Activated naive CD4-positive, alpha-beta T cell (primary cell): ENCODE results near the gene PRKN.
"Not testable (repeated sequence)": the region's sequence is repeated elsewhere in the genome, so short reads cannot be mapped to it uniquely, and the experiment has no call there.

Source experiments
- DNase-seq, 4 experiments: peaks; one replicate each; lab custom pipeline; 2025; lab: John Stamatoyannopoulos, UW

The PRKN gene

DNA sequence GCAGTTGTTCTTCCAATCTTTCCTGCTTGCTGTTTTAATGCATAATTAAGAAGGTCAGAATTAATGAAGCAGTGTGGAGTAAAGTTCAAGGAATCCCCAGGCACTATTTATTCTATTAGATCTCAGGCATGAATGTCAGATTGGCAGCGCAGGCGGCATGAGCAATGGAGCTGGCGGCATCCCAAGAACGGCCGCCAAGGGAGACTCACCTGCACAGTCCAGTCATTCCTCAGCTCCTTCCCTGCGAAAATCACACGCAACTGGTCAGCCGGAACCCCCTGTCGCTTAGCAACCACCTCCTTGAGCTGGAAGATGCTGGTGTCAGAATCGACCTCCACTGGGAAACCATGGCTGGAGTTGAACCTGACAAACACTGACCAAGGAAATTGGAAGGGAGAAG is 284.5 kb downstream of the PRKN start:
- no peak for DNase-seq

- DNase-seq, result no peak
These were observed 284.9 kb downstream of the PRKN start for GRCh38 chr6:162442687-162443086.

DNA sequence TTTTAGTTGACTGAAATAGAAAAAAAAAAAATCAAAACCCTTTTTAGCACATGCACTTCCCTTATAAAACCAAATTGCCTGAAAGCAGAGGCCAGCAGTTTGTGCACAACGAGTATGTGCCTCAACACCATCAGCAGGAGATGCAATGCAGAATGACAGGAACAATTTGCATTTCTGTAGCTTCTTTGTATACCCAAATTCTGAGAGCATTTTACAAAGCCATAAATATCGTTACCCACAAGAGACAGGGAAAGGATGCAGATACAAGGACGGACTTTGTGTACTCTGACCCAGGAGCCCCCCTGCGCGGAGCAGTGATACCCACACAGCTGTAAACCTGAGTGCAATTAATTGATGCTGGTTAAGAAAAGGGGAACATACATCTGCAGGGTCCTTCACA is 285.6 kb downstream of the PRKN start:
- no peak for DNase-seq

DNA sequence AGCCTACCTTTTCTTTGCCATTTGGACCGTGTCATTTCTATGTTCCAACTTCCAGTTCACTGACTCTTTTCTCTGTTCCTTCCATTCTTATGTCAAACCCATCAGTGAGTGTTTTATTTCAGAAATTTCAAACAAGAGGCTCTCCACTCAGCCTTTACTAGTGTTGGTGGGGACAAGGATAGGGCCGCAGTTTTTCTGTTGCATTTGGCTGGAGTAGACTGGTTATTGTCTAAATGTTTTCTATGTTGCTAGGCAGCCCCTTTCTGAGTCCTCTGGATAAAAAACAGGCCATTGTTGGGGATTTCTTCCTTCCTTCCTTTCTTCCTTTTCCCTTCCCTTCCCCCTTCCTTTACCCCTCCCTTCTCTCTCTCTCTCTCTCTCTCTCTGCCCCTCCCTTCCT is 288.6 kb downstream of the PRKN start:
- DNase-seq, result no peak

DNA sequence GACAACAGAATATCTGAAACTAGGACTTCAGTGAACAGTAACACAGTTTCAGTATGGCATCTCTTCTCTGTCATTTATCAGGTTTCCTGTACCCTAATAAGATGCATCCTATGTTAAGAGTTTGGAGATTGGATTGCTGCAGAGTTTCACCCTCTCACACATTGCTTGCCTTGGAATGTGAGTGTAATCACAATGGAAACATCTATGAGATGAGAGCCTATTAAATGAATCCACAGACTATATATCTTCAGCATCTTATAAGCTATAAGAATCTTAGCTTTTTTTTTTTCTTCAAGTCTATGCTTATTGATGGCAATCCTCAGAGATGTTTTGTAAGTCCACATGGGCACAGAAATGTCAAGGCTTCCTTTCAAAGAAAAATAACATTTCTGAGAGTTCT is 292.5 kb downstream of the PRKN start:
- DNase-seq, result no peak

DNA sequence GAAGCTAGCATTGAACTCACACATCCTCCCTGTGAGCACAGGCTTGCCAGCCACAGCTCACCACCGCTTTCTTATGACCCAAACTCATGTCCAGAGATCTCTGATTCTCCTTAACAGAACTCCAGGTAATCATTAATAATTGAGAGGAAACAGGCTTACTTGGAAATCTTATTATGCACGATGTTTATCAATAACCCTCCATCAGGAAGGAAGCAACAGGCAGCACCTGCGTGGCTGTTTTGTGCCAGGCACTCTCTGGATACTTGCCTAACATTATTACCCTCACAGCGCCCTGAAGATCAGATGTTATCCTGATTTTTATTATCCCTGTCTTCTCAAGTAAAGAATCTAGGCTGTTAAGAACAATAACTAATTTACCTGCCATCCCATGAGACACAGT is 306.6 kb downstream of the PRKN start:
- no peak for DNase-seq

DNA sequence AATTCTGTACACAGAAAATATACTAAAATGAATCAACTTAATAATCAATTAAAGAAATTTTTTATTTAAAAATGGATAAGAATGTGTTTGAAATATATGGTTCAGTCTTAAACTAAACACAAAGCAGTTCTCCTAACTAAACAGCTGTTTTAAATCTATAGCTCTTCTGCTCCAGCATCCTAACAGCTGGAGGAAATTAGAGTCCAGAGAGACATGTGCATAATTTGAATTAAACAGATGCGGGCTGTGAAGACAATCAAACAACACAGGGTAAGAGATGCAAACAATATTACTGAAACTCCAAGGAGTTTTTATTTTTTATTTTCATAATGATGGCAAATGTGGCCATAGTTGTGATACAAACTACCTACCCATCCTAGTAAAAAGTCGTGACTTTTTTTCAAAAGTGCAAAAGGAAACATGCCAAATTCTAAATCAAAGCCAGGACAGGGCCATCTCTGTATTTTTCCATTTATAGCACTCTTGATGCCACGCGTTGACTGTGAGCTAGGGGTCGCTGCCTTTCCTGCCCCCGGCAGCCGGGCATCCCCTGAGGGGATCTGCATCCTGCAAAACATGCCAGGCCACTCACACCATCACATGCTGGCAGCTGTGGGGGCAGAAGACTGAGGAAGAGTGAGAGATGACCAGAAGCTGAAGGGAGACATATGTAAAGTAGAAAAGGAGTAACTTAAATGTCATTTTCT is 310.6 kb downstream of the PRKN start:
- no peak for DNase-seq

DNA sequence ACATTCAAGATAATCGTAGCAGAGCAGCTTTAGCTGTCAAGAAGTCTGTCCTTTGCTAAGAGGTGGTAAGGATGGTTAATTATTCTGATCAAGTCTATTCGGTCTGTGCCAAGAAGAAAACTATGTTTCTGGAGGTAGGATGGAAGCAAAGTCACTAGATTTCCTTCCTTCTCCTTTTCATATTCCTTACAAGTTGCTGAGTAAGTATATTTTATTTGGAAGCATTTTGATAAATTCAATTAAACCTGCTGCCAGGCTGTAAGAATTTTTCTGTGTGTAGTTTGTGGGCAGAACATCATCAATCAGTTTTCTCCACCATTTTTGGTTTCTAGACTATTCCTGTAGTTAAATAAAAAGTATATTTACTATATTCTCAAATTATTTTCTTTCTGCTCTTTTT is 311.3 kb downstream of the PRKN start:
- no peak for DNase-seq

DNA sequence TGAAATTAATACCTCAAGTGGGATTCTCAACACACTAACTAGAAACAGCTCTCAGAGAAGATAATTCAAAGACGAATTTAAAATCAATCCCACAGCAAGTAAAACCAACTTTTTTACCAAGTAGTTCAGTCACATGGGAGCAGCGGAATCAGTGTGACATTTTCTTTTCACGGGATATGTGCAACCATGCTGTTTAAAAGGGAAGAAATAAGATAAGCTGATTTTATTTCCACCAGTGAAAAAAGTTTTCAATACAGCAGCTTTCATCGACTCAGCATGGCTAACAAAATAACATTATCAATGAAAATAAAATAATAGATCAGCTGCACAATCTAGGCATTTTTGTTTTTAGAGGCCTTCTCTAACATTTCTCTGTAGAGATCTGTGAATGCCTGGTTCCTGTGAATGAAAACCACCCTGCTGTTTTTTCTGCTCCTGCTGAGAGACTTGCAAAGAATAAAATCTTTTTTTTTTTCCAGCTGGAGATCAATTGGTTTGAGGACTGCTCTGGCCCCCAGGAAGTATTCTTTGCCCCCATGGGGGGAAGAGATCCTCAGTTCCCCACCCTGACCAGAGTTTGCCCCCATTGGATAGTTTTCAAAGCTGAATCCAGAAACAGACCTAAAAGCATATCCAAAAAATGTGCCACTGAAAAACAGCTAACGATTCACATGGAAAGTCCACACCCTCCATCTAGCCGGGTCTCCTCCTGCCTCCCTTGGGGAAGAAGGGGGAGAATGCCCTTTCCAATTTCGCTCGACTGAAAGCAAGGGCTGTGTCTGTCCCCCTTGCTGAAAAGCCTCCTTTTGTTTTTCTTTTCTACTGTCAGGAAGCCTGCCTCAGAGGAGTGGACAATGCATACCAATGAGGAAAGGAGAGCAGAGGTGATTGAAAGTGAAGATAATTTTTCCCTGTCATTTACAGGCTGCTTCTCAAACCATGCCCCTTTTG is 317.6 kb downstream of the PRKN start:
- DNase-seq, result no peak

DNA sequence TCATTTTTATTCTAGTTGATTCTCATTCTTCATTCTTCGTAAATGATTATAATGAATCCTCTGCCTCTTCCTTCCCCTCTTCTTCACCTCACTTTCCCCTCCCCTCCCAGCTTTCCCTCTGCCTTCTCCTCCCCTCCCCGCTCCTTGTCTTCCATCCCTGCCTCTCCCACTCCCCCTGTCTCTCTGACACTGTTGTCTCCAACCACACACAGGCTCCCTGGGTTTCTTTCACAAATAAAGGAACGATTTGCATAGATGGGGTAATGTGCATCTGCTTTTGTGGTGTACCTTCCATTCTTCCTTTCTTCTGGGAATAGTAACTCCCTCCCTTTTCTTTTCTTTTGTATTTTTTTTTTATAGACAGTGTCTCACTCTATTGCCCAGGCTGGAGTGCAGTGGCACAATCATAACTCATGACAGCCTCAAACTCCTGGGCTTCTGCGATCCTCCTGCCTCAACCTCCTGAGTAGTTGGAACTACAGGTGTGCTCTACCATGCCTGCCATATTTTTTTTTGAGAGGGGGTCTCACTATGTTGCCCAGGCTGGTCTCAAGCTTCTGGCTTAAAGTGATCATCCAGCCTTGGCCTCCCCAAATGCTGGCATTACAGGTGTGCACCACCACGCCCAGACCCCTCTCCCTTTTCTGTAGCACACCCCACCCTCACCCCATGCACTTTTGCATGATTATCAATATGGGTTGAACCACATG is 318.6 kb downstream of the PRKN start:
- no peak for DNase-seq

DNA sequence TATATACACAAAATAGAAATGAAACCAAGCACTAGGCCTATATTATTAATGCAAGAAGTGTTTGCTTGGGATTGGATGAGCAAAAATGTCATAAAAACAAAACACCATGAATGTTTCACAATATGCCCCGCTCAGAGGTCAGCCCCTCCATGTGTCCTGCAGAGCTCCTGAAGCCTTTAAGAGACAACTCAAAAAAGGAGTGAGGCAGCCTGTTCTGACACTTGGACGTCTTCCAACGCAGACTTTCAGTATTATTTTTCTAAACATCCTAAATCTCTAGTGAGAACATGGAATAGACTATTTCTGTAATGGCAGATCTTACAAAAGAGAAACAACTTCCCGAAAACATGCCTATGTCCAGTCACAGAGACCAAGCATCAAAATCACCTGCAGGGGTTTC is 322.6 kb downstream of the PRKN start:
- DNase-seq, result no peak

- DNase-seq, result no peak
These were observed 324.5 kb downstream of the PRKN start for GRCh38 chr6:162403031-162403430.

- DNase-seq, result no peak
These were observed 332.4 kb downstream of the PRKN start for GRCh38 chr6:162395181-162395580.

DNA sequence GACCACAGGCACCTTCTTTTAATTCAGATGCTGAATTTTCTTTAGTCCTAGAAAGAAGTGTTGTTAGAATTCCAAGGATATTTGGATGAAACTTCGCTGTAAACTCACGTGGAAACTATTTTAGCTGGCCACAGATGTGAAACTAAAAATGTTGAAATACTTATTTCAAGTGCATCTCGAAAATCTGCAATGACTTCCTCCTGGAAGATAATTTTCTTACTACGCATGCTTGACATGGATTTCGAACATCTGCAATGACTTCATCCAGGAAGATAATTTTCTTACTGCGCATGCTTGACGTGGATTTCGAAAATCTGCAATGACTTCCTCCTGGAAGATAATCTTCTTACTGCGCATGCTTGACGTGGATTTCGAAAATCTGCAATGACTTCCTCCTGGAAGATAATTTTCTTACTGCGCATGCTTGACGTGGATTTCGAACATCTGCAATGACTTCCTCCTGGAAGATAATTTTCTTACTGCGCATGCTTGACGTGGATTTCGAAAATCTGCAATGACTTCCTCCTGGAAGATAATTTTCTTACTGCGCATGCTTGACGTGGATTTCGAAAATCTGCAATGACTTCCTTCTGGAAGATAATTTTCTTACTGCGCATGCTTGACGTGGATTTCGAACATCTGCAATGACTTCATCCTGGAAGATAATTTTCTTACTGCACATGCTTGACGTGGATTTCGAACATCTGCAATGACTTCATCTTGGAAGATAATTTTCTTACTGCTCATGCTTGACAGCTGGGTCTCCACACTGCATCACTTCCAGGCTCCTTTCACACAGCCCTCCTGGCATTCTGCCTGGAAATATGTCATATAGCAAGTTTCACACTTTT is 336.4 kb downstream of the PRKN start:
- not testable (repeated sequence) for DNase-seq

- DNase-seq, result no peak
These were observed 338.1 kb downstream of the PRKN start for GRCh38 chr6:162389343-162390085.

DNA sequence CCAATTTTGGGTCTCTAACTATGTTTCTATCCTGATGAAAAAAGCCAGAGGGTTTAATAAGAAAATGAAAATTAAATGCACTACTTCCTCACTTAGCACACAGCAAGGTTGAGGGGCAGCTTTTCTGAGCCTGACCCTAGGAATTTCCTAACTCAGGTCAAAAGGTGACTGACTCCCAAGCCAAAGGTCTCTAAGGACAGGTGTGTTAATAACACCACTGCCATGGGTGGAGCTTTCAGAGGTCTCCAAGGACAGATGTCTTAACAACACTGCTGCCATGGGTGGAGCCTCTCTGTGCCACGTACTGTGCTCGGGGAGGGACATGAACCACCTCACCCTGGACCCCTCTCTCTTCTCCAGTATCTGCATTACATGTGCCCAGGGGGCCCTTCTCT is 339.2 kb downstream of the PRKN start:
- no peak for DNase-seq

GRCh38 chr6:162387718-162388382 is 339.7 kb downstream of the PRKN start:
- no peak for DNase-seq

GRCh38 chr6:162385980-162386379 is 341.6 kb downstream of the PRKN start:
- no peak for DNase-seq

DNA sequence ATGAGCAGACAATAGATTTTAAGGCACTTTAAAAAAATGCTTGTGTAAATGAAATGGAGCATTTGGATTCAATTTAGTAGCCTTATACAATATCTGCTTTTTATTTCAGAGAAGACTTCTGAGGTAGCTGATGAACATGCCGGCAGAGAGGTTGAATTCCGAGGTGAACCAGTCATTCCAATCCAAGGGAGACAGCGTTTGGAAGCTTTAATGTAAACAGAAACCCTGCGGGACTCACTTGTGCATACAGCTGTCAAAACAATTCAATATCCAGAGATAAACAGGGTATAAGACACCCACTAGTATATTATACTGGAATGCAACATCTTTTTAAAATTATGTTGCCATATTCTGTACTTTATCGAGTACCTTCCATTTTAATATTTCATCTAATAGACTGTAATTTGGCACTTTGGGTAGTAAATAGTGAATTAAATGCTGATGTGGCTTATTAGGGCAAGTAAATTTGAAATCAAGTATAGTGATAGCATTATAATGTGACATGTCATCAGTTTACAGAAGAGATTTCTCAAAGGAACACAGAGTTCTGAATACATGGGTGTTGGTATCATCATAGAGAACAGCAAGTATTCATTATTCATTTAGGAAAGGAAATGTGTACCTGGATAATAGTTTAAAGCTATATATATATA is 347.7 kb downstream of the PRKN start:
- DNase-seq, result no peak

GRCh38 chr6:162377735-162378134 is 349.8 kb downstream of the PRKN start:
- no peak for DNase-seq
